ENCODE results near the gene IRF8. TPM values are rescaled to one million over a fixed set of nuclear protein-coding genes. Genes with fewer than 3 reads are reported as not detected.

IRF8 gene
- total RNA-seq, 2 donors from 2014 or later: 6.2 to 8.2 TPM

DNA sequence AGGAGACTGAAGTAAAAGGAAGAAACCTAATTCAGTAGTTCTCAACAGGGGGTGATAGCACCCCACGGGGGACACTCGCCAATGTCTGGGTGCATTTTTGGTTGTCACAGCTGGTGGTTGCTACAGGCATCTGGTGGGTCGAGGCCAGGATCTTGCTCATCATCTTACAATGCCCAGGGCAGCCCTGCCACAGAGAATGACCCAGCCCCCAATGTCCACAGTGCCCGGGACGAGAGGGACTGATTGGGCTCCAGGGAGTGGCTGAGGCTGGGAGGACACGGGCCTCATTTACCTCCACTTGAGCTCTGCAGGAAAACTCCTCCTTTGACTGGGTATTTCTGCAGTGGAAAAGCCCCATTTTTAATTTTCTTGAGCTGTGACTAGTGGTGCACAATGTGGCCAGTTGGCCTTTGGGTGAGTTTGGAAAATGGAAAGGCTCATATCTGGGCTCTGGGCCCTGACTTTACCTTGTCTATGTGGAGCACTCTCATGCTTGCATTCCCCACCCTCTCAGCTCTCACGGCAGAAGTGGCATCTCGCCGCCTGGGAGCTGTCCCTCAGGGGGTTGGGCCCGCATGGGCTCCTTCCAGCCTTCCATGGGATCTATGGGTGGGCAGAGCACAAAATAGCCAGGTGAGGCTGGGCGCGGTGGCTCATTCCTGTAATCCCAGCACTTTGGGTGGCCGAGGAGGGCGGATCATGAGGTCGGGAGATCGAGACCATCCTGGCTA is 37.7 kb upstream of the IRF8 start:
- intact Hi-C loops (cut with DNase I): no loop called here
- no peaks in the 10 kb centered on the region for H3K36me3 ChIP-seq (replicated peaks in 1 of 2; ENCODE audit: insufficient read depth in 1 of 2, low read depth in 2 of 2)
- no peak overlapping the region for H3K27ac ChIP-seq
- DNase-seq: no peak
- no peak overlapping the region for H3K4me3 ChIP-seq
- TF ChIP-seq POLR2A (IDR thresholded peaks at IDR 0.05) (no peak), CTCF (IDR thresholded peaks at IDR 0.05) (no peak)
- H3K27me3 ChIP-seq: no peaks in the 10 kb centered on the region
- H3K9me3 ChIP-seq: no peaks in the 10 kb centered on the region
- ATAC-seq: no peak
- WGBS, 2 donors: 66 to 76% methylated on average over 10 to 16 of the region's 16 CpGs
- no peaks in the 10 kb centered on the region for H3K4me1 ChIP-seq

DNA sequence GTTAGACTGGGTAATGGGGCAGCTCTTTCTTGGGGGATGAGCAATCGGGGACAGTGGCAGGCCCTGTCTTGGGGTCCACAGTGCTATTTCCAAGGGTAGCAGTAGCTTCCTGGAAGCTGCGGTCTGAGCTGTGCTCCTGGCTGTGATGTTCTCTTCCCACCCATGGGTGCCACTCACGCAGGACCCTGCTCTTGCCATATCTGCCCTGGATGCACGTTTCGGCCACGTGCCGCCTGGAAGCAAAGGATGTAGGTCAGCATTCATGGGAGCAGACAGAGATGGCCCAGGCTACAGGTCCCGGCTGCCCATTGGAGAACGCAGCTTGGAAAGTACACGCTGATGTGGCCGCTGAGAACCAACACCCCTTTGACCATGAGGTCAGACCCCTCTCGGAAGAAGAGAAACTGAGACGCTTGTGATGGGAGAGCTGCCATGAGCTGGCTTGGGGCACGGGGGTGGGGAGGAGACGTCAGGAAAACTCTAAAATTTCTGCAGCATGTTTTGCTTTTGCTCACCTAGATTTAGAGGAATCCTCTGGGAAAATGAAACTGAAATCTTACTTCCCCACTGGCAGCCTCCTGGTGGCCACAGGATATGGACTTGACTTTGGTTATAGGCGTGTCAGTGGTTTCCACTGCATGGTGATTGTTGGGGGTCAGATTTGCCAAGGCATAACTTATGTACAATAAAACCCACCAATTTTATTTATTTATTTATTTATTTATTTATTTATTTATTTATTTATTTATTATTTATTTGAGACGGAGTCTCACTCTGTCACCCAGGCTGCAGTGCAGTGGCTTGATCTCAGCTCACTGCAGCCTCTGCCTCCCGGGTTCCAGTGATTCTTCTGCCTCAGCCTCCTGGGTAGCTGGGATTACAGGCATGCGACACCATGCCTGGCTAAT is 36.2 kb upstream of the IRF8 start:
- no peak for TF ChIP-seq POLR2A (IDR thresholded peaks at IDR 0.05)
- no peak for TF ChIP-seq CTCF (IDR thresholded peaks at IDR 0.05)
- H3K9me3 ChIP-seq: no peaks in the 10 kb centered on the region
- 81 to 82% methylated on average over 18 to 19 of the region's 19 CpGs for WGBS, 2 donors
- no peak overlapping the region for H3K4me3 ChIP-seq
- intact Hi-C loops (cut with DNase I): no loop called here
- no peak for ATAC-seq
- H3K4me1 ChIP-seq: no peaks in the 10 kb centered on the region
- DNase-seq: no peak
- no peaks in the 10 kb centered on the region for H3K36me3 ChIP-seq (replicated peaks in 1 of 2; ENCODE audit: insufficient read depth in 1 of 2, low read depth in 2 of 2)
- no peak overlapping the region for H3K27ac ChIP-seq
- no peaks in the 10 kb centered on the region for H3K27me3 ChIP-seq

- DNase-seq (no peak), ATAC-seq (no peak)
- 87 to 95% methylated on average over 5 of the region's 5 CpGs for WGBS, 2 donors
- H3K4me1 ChIP-seq: no peaks in the 10 kb centered on the region
- H3K9me3 ChIP-seq: no peaks in the 10 kb centered on the region
- H3K4me3 ChIP-seq: no peak overlapping the region
- H3K36me3 ChIP-seq (replicated peaks in 1 of 2; ENCODE audit: insufficient read depth in 1 of 2, low read depth in 2 of 2): no peaks in the 10 kb centered on the region
- no peaks in the 10 kb centered on the region for H3K27me3 ChIP-seq
- intact Hi-C loops (cut with DNase I): no loop called here
- TF ChIP-seq CTCF (IDR thresholded peaks at IDR 0.05) (no peak), POLR2A (IDR thresholded peaks at IDR 0.05) (no peak)
- H3K27ac ChIP-seq: no peak overlapping the region
Observed at GRCh38 chr16:85863384-85863774, 35.6 kb upstream of the IRF8 start.

- no peak overlapping the region for H3K27ac ChIP-seq
- ATAC-seq: no peak
- intact Hi-C loops (cut with DNase I): no loop called here
- DNase-seq: no peak
- H3K4me3 ChIP-seq: no peak overlapping the region
- no peaks in the 10 kb centered on the region for H3K36me3 ChIP-seq (replicated peaks in 1 of 2; ENCODE audit: insufficient read depth in 1 of 2, low read depth in 2 of 2)
- WGBS, 2 donors: 96 to 97% methylated on average over 1 of the region's 1 CpG
- H3K9me3 ChIP-seq: no peaks in the 10 kb centered on the region
- no peaks in the 10 kb centered on the region for H3K27me3 ChIP-seq
- TF ChIP-seq CTCF (IDR thresholded peaks at IDR 0.05): no peak
- TF ChIP-seq POLR2A (IDR thresholded peaks at IDR 0.05): no peak
- no peaks in the 10 kb centered on the region for H3K4me1 ChIP-seq
Observed at GRCh38 chr16:85864965-85865364, 34.0 kb upstream of the IRF8 start.
